ENCODE data around the gene RCOR1. TPM values are rescaled to one million over a fixed set of nuclear protein-coding genes. Genes with fewer than 3 reads are reported as not detected.

Gene RCOR1
- polyA plus RNA-seq, 1 donor (not counting 4 experiments of a cell fraction or from before 2014, with no cell fraction given) = 27.0 TPM

DNA sequence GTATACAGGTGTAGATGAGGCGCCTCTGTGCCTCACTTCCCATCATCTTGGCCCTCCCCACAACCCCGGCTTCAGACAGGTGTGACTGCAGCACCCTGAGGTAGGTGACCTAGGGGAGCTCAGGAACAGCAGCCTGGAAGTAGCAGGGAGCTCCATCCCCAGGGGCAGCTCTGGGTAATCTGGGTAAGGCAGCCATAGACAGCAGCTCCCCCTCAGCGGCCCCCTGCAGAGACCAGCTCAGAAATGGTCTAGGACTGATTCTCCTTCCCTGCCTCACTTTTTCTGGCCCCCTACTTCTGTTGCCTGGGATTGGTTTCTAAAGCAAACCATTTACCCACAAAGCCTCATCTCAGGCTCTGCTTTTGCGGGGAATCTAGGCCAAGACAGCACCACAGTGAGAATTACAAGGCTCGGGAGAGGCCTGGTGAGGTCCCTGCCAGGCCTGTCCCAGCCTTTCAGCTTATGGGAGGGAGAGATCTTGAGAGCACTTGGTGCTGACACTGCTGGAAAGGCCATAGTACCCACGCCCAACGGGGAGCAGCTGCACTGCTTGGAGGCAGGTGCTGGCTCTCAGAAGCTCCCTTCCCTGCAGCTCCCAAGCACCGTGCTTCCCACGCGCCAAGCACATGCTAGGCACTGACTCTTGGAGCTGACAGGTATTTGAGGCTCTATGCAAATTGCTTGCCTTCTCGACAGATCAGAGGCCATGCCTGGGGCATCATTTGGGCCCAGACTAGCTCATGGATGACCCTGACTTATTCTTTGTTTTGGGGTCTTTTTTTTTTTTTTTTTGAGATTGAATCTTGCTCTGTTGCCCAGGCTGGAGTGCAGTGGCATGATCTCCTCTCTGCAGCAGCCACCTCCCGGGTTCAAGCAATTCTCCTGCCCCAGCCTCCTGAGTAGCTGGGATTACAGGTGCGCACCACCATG is 139.7 kb downstream of the RCOR1 start:
- dilution Hi-C loops (cut with MboI; ENCODE audit: extremely low pct_ligation_motif_present, low sequenced_read_pairs) = no loop called here
- no peaks in the 10 kb centered on the region for H3K27me3 ChIP-seq (ENCODE audit: control insufficient read depth, extremely low read depth, insufficient read depth, low read length)
- H4K20me1 ChIP-seq (ENCODE audit: control insufficient read depth, extremely low read depth, insufficient read depth, low read length) = no peaks in the 10 kb centered on the region
- no peaks in the 10 kb centered on the region for H3K9me3 ChIP-seq (ENCODE audit: control insufficient read depth, low read depth, low read length)
- H3K27ac ChIP-seq (ENCODE audit: control insufficient read depth, insufficient read depth, low read length) = no peak overlapping the region
- H2AFZ ChIP-seq (ENCODE audit: control insufficient read depth, low read length) = no peak overlapping the region
- no peak overlapping the region for H3K9ac ChIP-seq (ENCODE audit: control insufficient read depth, extremely low read depth, insufficient read depth, low read length)
- FAIRE-seq = no peak
- H3K36me3 ChIP-seq (ENCODE audit: control insufficient read depth in 2 of 2, extremely low read depth in 1 of 2, insufficient read depth in 2 of 2, low read length in 2 of 2) = peaks cover 24 to 31% of the 10 kb centered on the region in 2 experiments
- H3K4me1 ChIP-seq (ENCODE audit: control insufficient read depth, extremely low read depth, insufficient read depth, low read length) = no peaks in the 10 kb centered on the region
- no peak overlapping the region for H3K4me3 ChIP-seq (ENCODE audit: control insufficient read depth in 2 of 3, extremely low read depth in 1 of 3, insufficient read depth in 2 of 3, low read depth in 1 of 3, low read length in 3 of 3)
- H3K9me1 ChIP-seq (ENCODE audit: control insufficient read depth, extremely low read depth, insufficient read depth, low read length) = peaks cover 2% of the 10 kb centered on the region
- no peak for DNase-seq (ENCODE audit: low read depth, low spot score)
- TF ChIP-seq EZH2 (IDR thresholded peaks at IDR 0.05; ENCODE audit: low read length) (no peak), CTCF (optimal IDR thresholded peaks at IDR 0.05 in 1 of 3, IDR thresholded peaks at IDR 0.05 in 1 of 3, conservative IDR thresholded peaks at IDR 0.05 in 1 of 3; ENCODE audit: extremely low read depth in 1 of 3, insufficient read depth in 2 of 3, low read length in 3 of 3) (no peak)
- H3K79me2 ChIP-seq (ENCODE audit: control insufficient read depth, insufficient read depth, low read length) = no peaks in the 10 kb centered on the region
- H3K4me2 ChIP-seq (ENCODE audit: control insufficient read depth, extremely low read depth, insufficient read depth, low read depth, low read length) = no peak overlapping the region

DNA sequence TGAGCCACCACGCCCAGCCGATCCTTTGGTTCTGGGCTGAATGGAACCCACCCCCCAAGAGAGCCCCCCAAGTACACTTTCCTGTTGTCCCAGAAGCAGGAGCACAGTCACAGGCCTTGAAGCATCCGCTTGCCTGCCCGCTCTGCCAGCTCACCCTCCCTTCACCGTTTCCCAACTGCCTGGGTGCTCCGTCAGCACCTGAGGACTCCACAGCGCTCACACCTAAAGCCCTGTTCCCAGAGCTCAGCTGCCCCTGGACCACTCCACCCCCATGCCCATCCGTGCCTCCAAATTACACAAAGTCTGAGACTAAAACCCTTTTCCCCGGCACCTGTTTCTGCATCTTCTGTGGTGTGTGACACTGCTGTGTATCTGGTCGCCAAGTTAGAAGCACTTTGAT is 140.5 kb downstream of the RCOR1 start:
- Histone ChIP-seq H3K9me3 (ENCODE audit: control insufficient read depth, low read depth, low read length) (no peaks in the 10 kb centered on the region), H3K79me2 (ENCODE audit: control insufficient read depth, insufficient read depth, low read length) (no peaks in the 10 kb centered on the region), H3K27ac (ENCODE audit: control insufficient read depth, insufficient read depth, low read length) (no peak overlapping the region), H2AFZ (ENCODE audit: control insufficient read depth, low read length) (no peak overlapping the region), H3K4me1 (ENCODE audit: control insufficient read depth, extremely low read depth, insufficient read depth, low read length) (no peaks in the 10 kb centered on the region), H3K4me2 (ENCODE audit: control insufficient read depth, extremely low read depth, insufficient read depth, low read depth, low read length) (no peak overlapping the region), H3K9ac (ENCODE audit: control insufficient read depth, extremely low read depth, insufficient read depth, low read length) (no peak overlapping the region), H3K9me1 (ENCODE audit: control insufficient read depth, extremely low read depth, insufficient read depth, low read length) (peaks cover 2% of the 10 kb centered on the region), H3K4me3 (ENCODE audit: control insufficient read depth in 2 of 3, extremely low read depth in 1 of 3, insufficient read depth in 2 of 3, low read depth in 1 of 3, low read length in 3 of 3) (no peak overlapping the region), H3K36me3 (ENCODE audit: control insufficient read depth in 2 of 2, extremely low read depth in 1 of 2, insufficient read depth in 2 of 2, low read length in 2 of 2) (peaks cover 25 to 35% of the 10 kb centered on the region in 2 experiments), H4K20me1 (ENCODE audit: control insufficient read depth, extremely low read depth, insufficient read depth, low read length) (no peaks in the 10 kb centered on the region), H3K27me3 (ENCODE audit: control insufficient read depth, extremely low read depth, insufficient read depth, low read length) (no peaks in the 10 kb centered on the region)
- FAIRE-seq = no peak
- TF ChIP-seq EZH2 (IDR thresholded peaks at IDR 0.05; ENCODE audit: low read length) (no peak), CTCF (optimal IDR thresholded peaks at IDR 0.05 in 1 of 3, IDR thresholded peaks at IDR 0.05 in 1 of 3, conservative IDR thresholded peaks at IDR 0.05 in 1 of 3; ENCODE audit: extremely low read depth in 1 of 3, insufficient read depth in 2 of 3, low read length in 3 of 3) (no peak)
- dilution Hi-C loops (cut with MboI; ENCODE audit: extremely low pct_ligation_motif_present, low sequenced_read_pairs) = no loop called here
- DNase-seq (ENCODE audit: low read depth, low spot score) = no peak

Measured in keratinocyte (primary cell).